PC-3 (cell line): ENCODE data around the gene C3. TPM values are rescaled to one million over a fixed set of nuclear protein-coding genes. Genes with fewer than 3 reads are reported as not detected.

Experiments used
- ATAC-seq: fragments of 200-7000 bp; cut with Tn5 transposase; 2 replicates; pipeline ENCODE4 v1.9.1; 2020; ENCODE audit warnings: mild to moderate bottlenecking, moderate library complexity
- BruUV-seq: library from RNA; stranded (reverse); fragments of 400-500 nt; replicated peaks from 2 replicates; lab custom pipeline; 2021; lab: Mats Ljungman, UMichigan
- CTCF ChIA-PET: fragments of 300-600 bp; sonication (Branson Sonifier 250); formaldehyde crosslinking; loops from one replicate; lab custom pipeline; 2022; ENCODE audit warnings: antibody characterized with exemption; lab: Charles Lee
- POLR2A ChIA-PET: fragments of 300-600 bp; sonication (Branson Sonifier 250); formaldehyde crosslinking; loops from one replicate; lab custom pipeline; 2022; ENCODE audit warnings: antibody characterized with exemption; ENCODE audit not compliant: unreplicated experiment; lab: Charles Lee
- DNase-seq: peaks from one replicate; pipeline ENCODE4 v3.0.0-alpha.2; 2015
- H2AFZ ChIP-seq: fragments of 300-600 bp; sonication (generic); 2 replicates; pipeline ENCODE4 v1.6.0; 2016; ENCODE audit warnings: antibody characterized with exemption, low read length
- H3F3A ChIP-seq: fragments of 300-600 bp; sonication (generic); one replicate; pipeline ENCODE4 v1.6.0; 2017; ENCODE audit warnings: antibody characterized with exemption, low read length, control low read depth, mild to moderate bottlenecking; ENCODE audit not compliant: unreplicated experiment
- H3K27ac ChIP-seq: fragments of 300-600 bp; sonication (generic); 2 replicates; pipeline ENCODE4 v1.5.1; 2016; ENCODE audit warnings: mild to moderate bottlenecking, low read length
- H3K27me3 ChIP-seq: fragments of 300-600 bp; sonication (generic); 2 replicates; pipeline ENCODE4 v1.6.1; 2016; ENCODE audit warnings: low read length, mixed read lengths
- H3K36me3 ChIP-seq: fragments of 300-600 bp; sonication (generic); 2 replicates; pipeline ENCODE4 v1.6.1; 2016; ENCODE audit warnings: low read depth, mixed run types, low read length, mixed read lengths
- H3K4me1 ChIP-seq: fragments of 300-600 bp; sonication (generic); 2 replicates; pipeline ENCODE4 v1.5.1; 2016; ENCODE audit warnings: low read length; ENCODE audit not compliant: insufficient read depth
- H3K4me2 ChIP-seq: fragments of 300-600 bp; sonication (generic); 2 replicates; pipeline ENCODE4 v1.6.0; 2016; ENCODE audit warnings: low read length
- H3K4me3 ChIP-seq: fragments of 300-600 bp; sonication (generic); 2 replicates; pipeline ENCODE4 v1.5.1; 2016; ENCODE audit warnings: mild to moderate bottlenecking, low read length, mixed read lengths
- H3K79me2 ChIP-seq: fragments of 300-600 bp; sonication (generic); 2 replicates; pipeline ENCODE4 v1.6.1; 2017; ENCODE audit warnings: low read length, mixed read lengths
- H3K9ac ChIP-seq: fragments of 300-600 bp; sonication (generic); 2 replicates; pipeline ENCODE4 v1.6.0; 2016; ENCODE audit warnings: mild to moderate bottlenecking, low read length
- H3K9me2 ChIP-seq: fragments of 300-600 bp; sonication (generic); replicated peaks from 2 replicates; pipeline ENCODE4 v1.6.1; 2016; ENCODE audit warnings: mixed run types, low read length, mixed read lengths
- H3K9me3 ChIP-seq: fragments of 300-600 bp; sonication (generic); 2 replicates; pipeline ENCODE4 v1.6.1; 2016; ENCODE audit warnings: low read length, mixed read lengths
- H4K20me1 ChIP-seq: fragments of 300-600 bp; sonication (generic); 2 replicates; pipeline ENCODE4 v1.6.1; 2016; ENCODE audit warnings: low read length, mixed read lengths
- CTCF ChIP-seq: fragments of 300-600 bp; sonication (generic); conservative IDR thresholded peaks from 2 replicates; pipeline ENCODE4 v1.5.1; 2017; ENCODE audit warnings: antibody characterized with exemption, low read depth, mild to moderate bottlenecking, low read length
- EZH2 ChIP-seq: fragments of 300-600 bp; sonication (generic); IDR thresholded peaks from one replicate; pipeline ENCODE4 v1.6.1; 2017; ENCODE audit warnings: antibody characterized with exemption, mild to moderate bottlenecking, low read length; ENCODE audit not compliant: unreplicated experiment
- EZH2phosphoT487 ChIP-seq: fragments of 300-600 bp; sonication (generic); IDR thresholded peaks from 2 replicates; pipeline ENCODE4 v1.6.1; 2018; ENCODE audit warnings: mild to moderate bottlenecking, antibody characterized with exemption, low read length, borderline replicate concordance
- intact Hi-C: fragments of 100-400 bp; cut with micrococcal nuclease; formaldehyde crosslinking; loops from 2 replicates; pipeline ENCODE4 v1.9.0; 2023
- total RNA-seq: library from RNA; depleted of rRNA; stranded (reverse); fragments of >200 nt; gene quantifications from 2 replicates; pipeline ENCODE4 v1.2.3, GENCODE V29; 2014

The C3 gene
- total RNA-seq, 1 experiment from 2014 or later = 13.3 TPM

- no peaks in the 10 kb centered on the region for H3K9me3 ChIP-seq
- H3K4me3 ChIP-seq = no peak overlapping the region
- POLR2A ChIA-PET = no interaction called here
- no peak overlapping the region for H3K4me2 ChIP-seq
- no TSS peak for BruUV-seq
- peaks cover 20% of the 10 kb centered on the region for H3K4me1 ChIP-seq
- no peaks in the 10 kb centered on the region for H3K36me3 ChIP-seq
- H3K79me2 ChIP-seq = peaks cover 12% of the 10 kb centered on the region
- H2AFZ ChIP-seq = no peak overlapping the region
- ATAC-seq (no peak), DNase-seq (no peak)
- H3K27me3 ChIP-seq = no peaks in the 10 kb centered on the region
- TF ChIP-seq CTCF (no peak), EZH2phosphoT487 (no peak), EZH2 (no peak)
- no peak overlapping the region for H3K9ac ChIP-seq
- CTCF ChIA-PET = no interaction called here
- intact Hi-C loops = no loop called here
- no peaks in the 10 kb centered on the region for H3K9me2 ChIP-seq
- H3K27ac ChIP-seq = no peak overlapping the region
- no peaks in the 10 kb centered on the region for H4K20me1 ChIP-seq
- H3F3A ChIP-seq = no peaks in the 10 kb centered on the region
These were observed 13.7 kb upstream of the C3 start for GRCh38 chr19:6734096-6734696.

- H3F3A ChIP-seq = no peaks in the 10 kb centered on the region
- POLR2A ChIA-PET = no interaction called here
- no peak overlapping the region for H3K27ac ChIP-seq
- ATAC-seq = no peak
- H3K36me3 ChIP-seq = no peaks in the 10 kb centered on the region
- H3K9me2 ChIP-seq = no peaks in the 10 kb centered on the region
- no TSS peak for BruUV-seq
- no peaks in the 10 kb centered on the region for H3K9me3 ChIP-seq
- H3K4me2 ChIP-seq = no peak overlapping the region
- H2AFZ ChIP-seq = no peak overlapping the region
- DNase-seq = no peak
- intact Hi-C loops = no loop called here
- H3K9ac ChIP-seq = no peak overlapping the region
- H3K27me3 ChIP-seq = no peaks in the 10 kb centered on the region
- H3K4me1 ChIP-seq = peaks cover 13% of the 10 kb centered on the region
- TF ChIP-seq CTCF (peak; percentile 52), EZH2phosphoT487 (no peak)
- H3K4me3 ChIP-seq = no peak overlapping the region
- H3K79me2 ChIP-seq = peaks cover 12% of the 10 kb centered on the region
- no peaks in the 10 kb centered on the region for H4K20me1 ChIP-seq
- CTCF ChIA-PET = no interaction called here
These were observed 13.1 kb upstream of the C3 start for GRCh38 chr19:6733338-6734095.

- Histone ChIP-seq H3F3A (no peaks in the 10 kb centered on the region), H3K9me2 (no peaks in the 10 kb centered on the region), H3K4me1 (peaks cover 7% of the 10 kb centered on the region), H3K27me3 (no peaks in the 10 kb centered on the region), H3K4me3 (no peak overlapping the region), H4K20me1 (no peaks in the 10 kb centered on the region), H3K9me3 (no peaks in the 10 kb centered on the region), H3K9ac (no peak overlapping the region), H3K36me3 (no peaks in the 10 kb centered on the region), H3K79me2 (peaks cover 12% of the 10 kb centered on the region), H2AFZ (no peak overlapping the region), H3K27ac (no peak overlapping the region), H3K4me2 (no peak overlapping the region)
- BruUV-seq = no TSS peak
- TF ChIP-seq EZH2 (no peak), EZH2phosphoT487 (no peak), CTCF (no peak)
- POLR2A ChIA-PET = no interaction called here
- DNase-seq (no peak), ATAC-seq (no peak)
- CTCF ChIA-PET = no interaction called here
- intact Hi-C loops = no loop called here
These were observed 12.4 kb upstream of the C3 start for GRCh38 chr19:6732803-6733337.
